ENCODE data around the gene PAGR1.
"Not testable (repeated sequence)": the region's sequence is repeated elsewhere in the genome, so short reads cannot be mapped to it uniquely, and the experiment has no call there.

The PAGR1 gene

DNA sequence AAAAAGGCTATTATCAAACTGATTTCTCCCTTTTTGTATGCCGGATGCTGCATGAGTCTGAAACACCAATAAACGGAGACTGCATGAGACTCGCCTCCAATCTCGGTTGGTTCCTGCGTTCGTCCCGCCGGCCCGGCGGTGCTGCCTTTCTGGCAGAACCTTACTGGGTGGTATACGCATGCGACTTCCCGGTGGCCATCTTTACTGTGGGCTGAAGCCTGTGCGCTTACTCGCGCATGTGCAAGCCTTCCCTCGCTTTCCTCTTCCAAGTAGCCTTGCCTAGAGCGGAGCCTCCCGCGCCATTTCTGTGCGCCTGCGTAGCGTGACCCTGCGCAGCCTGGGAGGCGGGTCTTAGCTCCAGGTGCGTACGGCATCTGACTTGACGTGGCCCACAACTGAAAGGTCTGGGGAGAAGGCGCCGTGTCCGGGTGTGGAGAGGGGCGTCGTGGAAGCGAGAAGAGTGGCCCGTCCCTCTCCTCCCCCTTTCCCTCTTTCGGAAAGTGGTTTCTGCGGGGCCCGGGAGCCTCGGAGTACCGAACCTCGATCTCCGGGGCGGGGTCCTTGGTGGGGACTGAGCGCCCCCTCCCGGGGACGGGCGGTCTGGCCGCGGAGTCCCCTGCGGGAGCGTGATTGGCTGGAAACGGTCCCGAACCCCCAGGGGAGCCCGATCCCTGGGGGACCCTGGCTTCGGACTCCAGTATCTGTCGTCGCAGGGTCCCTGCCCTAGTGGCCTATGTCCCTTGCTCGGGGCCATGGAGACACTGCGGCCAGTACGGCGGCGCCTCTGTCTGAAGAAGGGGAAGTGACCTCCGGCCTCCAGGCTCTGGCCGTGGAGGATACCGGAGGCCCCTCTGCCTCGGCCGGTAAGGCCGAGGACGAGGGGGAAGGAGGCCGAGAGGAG lies at the start of gene PAGR1:
Gene PAGR1, plus strand, starts transcription at position 360 of the 901 bp plus-strand sequence. Its CDS starts 374 bp downstream, at position 734.
- no peaks in the 10 kb centered on the region for H3K27me3 Mint-ChIP-seq
- peaks cover 53% of the 10 kb centered on the region for H3K4me1 Mint-ChIP-seq (ENCODE audit: low read depth)
- H3K27ac Mint-ChIP-seq, result peak within 1 kb of the TSS; percentile 97
- H3K9me3 Mint-ChIP-seq (ENCODE audit: low read depth), result no peaks in the 10 kb centered on the region
- peak within 1 kb of the TSS; percentile 95 for H3K4me3 Mint-ChIP-seq
- peaks cover 5% of the 10 kb centered on the region for H3K36me3 Mint-ChIP-seq

DNA sequence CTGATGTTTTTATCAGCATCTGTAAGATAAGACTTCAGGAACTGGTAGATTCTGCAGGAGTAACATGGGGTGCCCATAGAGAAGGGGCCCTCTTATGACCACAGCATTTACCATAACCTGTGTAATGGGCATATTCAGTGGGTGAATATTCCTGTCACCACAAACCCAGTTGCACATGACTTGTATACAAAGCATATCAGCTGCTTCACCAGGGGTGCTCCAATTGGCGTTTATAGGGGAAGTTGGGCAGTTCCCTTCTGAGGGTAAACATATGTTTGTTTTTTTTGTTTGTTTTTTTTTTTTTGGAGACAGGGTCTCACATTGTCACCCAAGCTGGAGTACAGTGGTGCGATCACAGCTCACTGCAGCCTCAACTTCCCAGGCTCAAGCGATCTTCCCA lies 49.4 kb upstream of the PAGR1 start:
- H3K4me3 Mint-ChIP-seq, result no peak overlapping the region
- no peaks in the 10 kb centered on the region for H3K27me3 Mint-ChIP-seq
- H3K4me1 Mint-ChIP-seq (ENCODE audit: low read depth), result peaks cover 6% of the 10 kb centered on the region
- H3K27ac Mint-ChIP-seq, result no peak overlapping the region
- no peaks in the 10 kb centered on the region for H3K9me3 Mint-ChIP-seq (ENCODE audit: low read depth)
- no peaks in the 10 kb centered on the region for H3K36me3 Mint-ChIP-seq

DNA sequence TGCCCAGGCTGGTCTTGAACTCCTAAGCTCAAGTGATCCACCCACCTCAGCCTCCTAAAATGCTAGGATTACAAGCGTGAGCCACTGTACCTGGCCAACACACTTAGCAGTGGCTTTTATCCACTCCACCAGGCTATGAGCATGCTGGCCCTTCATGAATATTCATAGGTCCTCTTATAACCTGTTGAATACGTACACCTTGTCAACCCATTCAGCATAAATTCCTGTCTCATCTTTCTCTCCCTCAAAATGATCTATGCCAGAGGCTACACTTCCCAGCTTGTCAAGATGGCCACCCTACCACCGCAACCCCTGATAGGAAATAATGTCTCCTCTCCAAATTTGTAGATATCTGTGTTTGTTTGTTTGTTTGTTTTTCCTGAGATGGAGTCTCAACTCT lies 48.9 kb upstream of the PAGR1 start:
- Mint-ChIP-seq H3K27ac (no peak overlapping the region), H3K4me1 (ENCODE audit: low read depth) (peaks cover 6% of the 10 kb centered on the region), H3K36me3 (no peaks in the 10 kb centered on the region)

DNA sequence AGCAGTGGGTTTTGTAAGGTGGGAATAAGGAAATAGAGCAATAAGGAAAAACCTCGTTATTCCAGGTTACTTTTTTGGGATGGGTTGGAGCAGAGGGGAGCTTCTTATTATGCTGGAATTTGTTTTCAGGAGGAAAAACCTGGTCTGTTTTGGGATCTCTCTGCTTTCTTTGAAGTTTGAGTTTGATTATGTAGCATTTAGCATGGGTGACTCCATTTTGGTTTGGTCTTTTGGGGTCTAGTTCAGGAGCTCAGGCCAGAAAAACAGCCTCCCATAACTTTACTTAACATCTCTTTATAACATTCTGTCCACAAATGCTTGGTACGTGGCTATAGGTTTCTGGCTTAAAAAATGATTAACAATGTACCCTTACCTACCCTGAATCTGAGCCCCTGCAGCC lies 46.4 kb upstream of the PAGR1 start:
- H3K27ac Mint-ChIP-seq, result no peak overlapping the region
- no peak overlapping the region for H3K4me3 Mint-ChIP-seq

More for the DNA sequence above, 48.9 kb upstream of the PAGR1 start:
- H3K27me3 Mint-ChIP-seq, result no peaks in the 10 kb centered on the region
- H3K9me3 Mint-ChIP-seq (ENCODE audit: low read depth), result no peaks in the 10 kb centered on the region
- H3K4me3 Mint-ChIP-seq, result no peak overlapping the region

DNA sequence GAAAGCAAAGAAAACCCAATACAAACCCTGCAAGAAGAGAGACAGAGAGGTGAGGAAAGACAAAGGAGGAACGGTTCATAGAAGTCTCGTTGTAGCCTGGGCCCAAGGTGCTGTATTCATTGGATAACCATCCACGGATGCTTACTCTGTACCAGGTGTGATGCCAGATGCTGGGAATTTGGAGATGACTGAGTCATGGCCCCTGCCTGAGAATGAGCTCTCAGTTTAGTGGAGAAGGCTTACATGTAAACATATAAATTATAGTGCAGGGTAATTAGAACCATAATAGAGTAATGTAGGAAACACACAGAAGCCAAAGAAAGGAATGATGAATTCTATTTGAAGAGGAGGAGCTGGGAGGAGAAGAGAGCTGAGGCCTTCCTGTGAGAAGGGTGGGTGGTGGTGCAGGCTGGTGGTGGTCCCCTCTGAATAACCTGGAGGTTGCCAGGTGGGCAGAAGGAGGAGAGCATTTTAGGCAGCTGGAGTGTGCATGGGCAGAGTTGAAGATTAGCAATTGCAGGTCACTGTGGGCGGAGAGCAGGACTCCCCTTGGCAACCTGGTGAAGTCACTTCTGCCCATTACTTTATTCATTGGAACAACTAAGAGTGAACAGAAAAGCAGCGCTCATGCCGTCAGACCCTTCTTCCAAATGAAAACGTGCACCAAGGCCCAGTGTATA lies 45.6 kb upstream of the PAGR1 start:
- peaks cover 10% of the 10 kb centered on the region for H3K4me1 Mint-ChIP-seq (ENCODE audit: low read depth)
- H3K4me3 Mint-ChIP-seq, result no peak overlapping the region
- no peak overlapping the region for H3K27ac Mint-ChIP-seq
- no peaks in the 10 kb centered on the region for H3K36me3 Mint-ChIP-seq
- H3K9me3 Mint-ChIP-seq (ENCODE audit: low read depth), result no peaks in the 10 kb centered on the region
- no peaks in the 10 kb centered on the region for H3K27me3 Mint-ChIP-seq

More for the DNA sequence above, 46.4 kb upstream of the PAGR1 start:
- no peaks in the 10 kb centered on the region for H3K27me3 Mint-ChIP-seq
- no peaks in the 10 kb centered on the region for H3K9me3 Mint-ChIP-seq (ENCODE audit: low read depth)
- no peaks in the 10 kb centered on the region for H3K36me3 Mint-ChIP-seq
- peaks cover 8% of the 10 kb centered on the region for H3K4me1 Mint-ChIP-seq (ENCODE audit: low read depth)

DNA sequence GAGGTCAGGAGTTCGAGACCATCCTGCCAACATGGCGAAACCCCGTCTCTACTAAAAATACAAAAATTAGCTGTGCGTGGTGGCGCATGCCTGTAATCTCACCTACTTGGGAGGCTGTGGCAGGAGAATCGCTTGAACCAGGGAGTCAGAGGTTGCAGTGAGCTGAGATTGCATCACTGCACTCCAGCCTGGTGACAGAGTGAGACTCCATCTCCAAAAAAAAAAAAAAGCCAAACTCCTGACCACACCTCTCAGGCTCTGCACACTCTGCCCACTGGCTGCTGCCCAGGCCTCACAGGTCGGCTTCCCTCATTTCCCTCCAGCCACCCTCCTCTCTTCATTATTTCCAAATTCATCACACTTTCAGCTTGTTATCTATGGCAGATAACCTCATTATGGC lies 43.6 kb upstream of the PAGR1 start:
- H3K36me3 Mint-ChIP-seq; H3K9me3 Mint-ChIP-seq (ENCODE audit: low read depth); H3K27ac Mint-ChIP-seq; H3K4me3 Mint-ChIP-seq; H3K27me3 Mint-ChIP-seq; H3K4me1 Mint-ChIP-seq (ENCODE audit: low read depth): not testable (repeated sequence)

DNA sequence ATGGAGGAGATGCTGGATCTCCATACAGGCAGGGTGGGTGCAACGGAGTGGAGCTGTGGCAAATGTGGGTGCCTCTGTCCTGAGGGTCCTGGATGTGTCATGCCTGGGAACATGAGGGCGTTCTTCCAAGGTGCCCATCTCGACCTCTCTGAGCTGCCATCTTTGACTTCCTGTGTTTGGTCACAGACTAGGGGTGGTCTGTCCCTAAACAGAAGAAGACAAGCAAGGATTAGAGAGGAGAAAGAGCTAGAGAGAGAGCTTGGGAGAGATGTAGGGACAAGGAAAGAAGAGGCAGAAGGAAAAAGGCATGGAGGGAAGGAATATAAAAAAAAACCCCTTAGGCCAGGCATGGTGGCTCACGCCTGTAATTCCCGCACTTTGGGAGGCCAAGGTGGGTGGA lies 41.2 kb upstream of the PAGR1 start:
- Mint-ChIP-seq H3K36me3 (no peaks in the 10 kb centered on the region), H3K4me1 (ENCODE audit: low read depth) (peaks cover 8% of the 10 kb centered on the region), H3K9me3 (ENCODE audit: low read depth) (no peaks in the 10 kb centered on the region), H3K27ac (no peak overlapping the region), H3K4me3 (no peak overlapping the region), H3K27me3 (no peaks in the 10 kb centered on the region)

DNA sequence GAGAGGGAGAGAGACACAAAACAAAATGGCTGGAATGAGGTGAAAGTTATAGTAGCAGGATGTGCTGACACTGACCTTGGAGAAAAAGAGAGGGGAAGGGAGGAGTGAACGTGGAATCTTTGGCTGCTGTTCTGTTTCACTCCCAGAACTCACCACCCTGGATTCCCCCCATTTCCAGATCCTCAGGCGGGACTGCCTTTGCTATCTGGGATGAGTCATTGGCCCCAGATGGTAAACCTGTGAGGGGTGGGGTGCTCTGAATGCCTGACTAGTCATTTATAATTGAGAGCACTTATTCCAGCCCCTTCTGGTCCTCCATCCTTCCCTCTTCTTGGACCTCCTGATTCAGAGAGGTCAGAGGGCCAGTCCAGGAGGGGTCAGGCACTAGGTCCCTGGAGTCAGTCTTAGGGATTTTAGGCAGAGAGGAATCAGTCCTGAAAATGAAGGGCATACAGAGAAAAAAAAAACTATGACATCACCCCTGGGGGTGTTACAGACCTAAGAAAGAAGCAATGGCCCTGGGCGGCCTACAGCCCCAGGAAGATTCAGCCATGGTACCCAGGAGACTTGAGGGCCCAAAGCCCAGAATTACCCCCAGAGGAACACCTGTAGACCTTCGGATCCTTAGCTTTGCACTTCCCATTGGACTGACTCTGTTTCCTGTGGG lies 40.1 kb upstream of the PAGR1 start:
- no peak overlapping the region for H3K4me3 Mint-ChIP-seq
- H3K9me3 Mint-ChIP-seq (ENCODE audit: low read depth), result no peaks in the 10 kb centered on the region
- H3K27me3 Mint-ChIP-seq, result no peaks in the 10 kb centered on the region
- H3K27ac Mint-ChIP-seq, result no peak overlapping the region
- H3K4me1 Mint-ChIP-seq (ENCODE audit: low read depth), result peaks cover 5% of the 10 kb centered on the region
- peaks cover under 1% of the 10 kb centered on the region for H3K36me3 Mint-ChIP-seq

DNA sequence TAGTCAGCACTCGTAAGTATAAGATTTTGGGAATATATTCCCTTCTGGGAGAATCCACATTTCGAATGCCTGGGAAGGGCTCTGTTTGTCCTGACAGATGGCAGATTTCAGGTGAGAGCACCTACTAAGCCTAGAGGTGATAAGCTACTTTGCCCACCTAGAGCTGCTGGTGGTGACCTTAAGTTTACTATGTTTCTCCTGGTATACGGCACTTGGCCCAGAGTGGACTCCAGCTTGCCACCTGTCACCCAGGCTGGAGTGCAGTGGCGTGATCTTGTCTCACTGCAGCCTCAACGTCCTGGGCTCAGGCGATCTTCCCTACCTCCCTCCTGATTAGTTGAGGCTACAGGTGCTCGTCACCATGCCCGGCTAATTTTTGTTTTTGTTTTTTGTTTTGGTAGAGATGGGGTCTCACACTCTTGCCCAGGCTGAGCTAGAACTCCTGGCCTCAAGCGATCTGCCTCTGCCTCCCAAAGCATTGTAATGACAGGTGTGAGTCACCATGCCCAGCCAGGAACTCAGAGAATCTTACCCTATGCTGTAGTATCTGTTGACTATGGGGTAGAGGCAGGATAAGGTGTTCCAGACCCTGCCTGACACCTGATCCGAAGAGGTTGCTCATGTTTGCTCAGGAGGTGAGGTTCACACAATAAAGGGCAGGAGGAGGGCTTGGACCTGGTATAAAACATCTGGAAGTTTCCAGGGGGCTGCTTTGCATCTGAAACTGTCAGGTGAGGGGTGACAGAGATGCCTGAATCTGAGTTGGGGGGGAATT lies 38.2 kb upstream of the PAGR1 start, which contains the start of gene ZG16:
Gene ZG16, plus strand, starts transcription at position 681 of the 775 bp plus-strand sequence. CDS start 1,011 bp downstream, outside the sequence.
- Mint-ChIP-seq H3K36me3 (peaks cover 4% of the 10 kb centered on the region), H3K27ac (no peak within 1 kb of the TSS), H3K9me3 (ENCODE audit: low read depth) (no peaks in the 10 kb centered on the region), H3K27me3 (no peaks in the 10 kb centered on the region), H3K4me3 (no peak within 1 kb of the TSS), H3K4me1 (ENCODE audit: low read depth) (peaks cover 6% of the 10 kb centered on the region)

DNA sequence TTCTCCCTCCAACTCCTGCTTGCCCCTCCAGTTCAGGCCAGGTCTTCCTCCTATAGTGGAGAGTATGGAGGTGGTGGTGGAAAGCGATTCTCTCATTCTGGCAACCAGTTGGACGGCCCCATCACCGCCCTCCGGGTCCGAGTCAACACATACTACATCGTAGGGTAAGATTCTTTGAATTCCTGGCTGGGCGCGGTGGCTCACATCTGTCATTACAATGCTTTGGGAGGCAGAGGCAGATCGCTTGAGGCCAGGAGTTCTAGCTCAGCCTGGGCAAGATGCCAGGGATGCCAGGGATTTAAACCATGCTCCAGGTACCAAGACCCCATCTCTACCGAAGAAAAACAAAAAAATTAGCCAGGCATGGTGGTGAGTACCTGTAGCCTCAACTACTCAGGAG lies 36.5 kb upstream of the PAGR1 start:
- peaks cover 14% of the 10 kb centered on the region for H3K4me1 Mint-ChIP-seq (ENCODE audit: low read depth)
- no peaks in the 10 kb centered on the region for H3K27me3 Mint-ChIP-seq
- no peaks in the 10 kb centered on the region for H3K9me3 Mint-ChIP-seq (ENCODE audit: low read depth)
- H3K27ac Mint-ChIP-seq, result no peak overlapping the region
- H3K36me3 Mint-ChIP-seq, result peaks cover 4% of the 10 kb centered on the region
- no peak overlapping the region for H3K4me3 Mint-ChIP-seq

DNA sequence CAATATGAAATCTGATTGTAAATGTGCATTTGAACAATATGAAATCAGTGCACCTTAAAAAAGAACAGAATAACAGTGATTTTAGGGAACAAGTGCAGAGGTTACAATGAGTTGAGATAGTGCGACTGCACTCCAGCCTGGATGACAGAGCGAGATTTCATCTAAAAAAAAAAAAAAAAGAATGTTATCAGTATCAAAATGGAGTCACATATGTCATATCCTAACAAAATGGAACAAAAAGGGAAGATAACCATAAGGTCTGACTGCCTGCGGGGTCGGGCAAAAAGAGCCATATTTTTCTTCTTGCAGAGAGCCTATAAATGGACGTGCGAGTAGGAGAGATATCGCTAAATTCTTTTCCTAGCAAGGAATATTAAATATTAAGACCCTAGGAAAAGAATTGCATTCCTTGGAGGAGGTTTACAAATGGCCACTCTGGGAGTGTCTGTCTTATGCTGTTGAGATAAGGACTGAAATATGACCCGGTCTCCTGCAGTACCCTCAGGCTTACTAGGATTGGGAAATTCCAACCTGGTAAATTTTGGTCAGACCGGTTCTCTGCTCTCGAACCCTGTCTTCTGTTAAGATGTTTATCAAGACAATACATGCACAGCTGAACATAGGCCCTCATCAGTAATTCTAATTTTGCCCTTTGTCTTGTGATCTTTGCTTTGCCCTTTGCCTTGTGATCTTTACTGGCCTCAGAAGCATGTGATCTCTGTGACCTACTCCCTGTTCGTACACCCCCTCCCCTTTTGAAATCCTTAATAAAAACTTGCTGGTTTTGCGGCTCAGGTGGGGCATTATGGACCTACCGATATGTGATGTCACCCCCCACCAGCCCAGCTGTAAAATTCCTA lies 32.6 kb upstream of the PAGR1 start:
- H3K4me1 Mint-ChIP-seq (ENCODE audit: low read depth), result peaks cover 23% of the 10 kb centered on the region
- not testable (repeated sequence) for H3K27ac Mint-ChIP-seq, H3K4me3 Mint-ChIP-seq

DNA sequence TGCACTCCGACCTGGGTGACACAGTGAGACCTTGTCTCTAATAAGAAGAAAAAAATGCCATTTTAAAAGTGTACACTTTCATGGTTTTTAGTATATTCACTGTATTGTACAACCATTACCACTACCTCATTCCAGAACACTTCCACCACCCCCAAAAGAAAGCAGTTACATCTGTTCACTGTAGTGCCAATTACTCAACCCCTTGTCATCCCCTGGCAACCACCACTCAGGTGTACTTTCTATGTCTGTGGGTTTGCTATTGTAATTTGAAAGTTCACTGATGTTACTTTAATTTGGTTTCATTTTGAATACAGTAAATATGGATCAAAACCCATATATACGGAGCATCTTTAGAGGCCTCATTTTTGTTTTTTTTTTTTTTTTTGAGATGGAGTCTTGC lies 31.8 kb upstream of the PAGR1 start:
- Mint-ChIP-seq H3K27me3 (no peaks in the 10 kb centered on the region), H3K4me3 (no peak overlapping the region), H3K36me3 (peaks cover 4% of the 10 kb centered on the region), H3K9me3 (ENCODE audit: low read depth) (no peaks in the 10 kb centered on the region), H3K27ac (no peak overlapping the region), H3K4me1 (ENCODE audit: low read depth) (peaks cover 25% of the 10 kb centered on the region)

More for the DNA sequence above, 32.6 kb upstream of the PAGR1 start:
- H3K27me3 Mint-ChIP-seq; H3K9me3 Mint-ChIP-seq (ENCODE audit: low read depth); H3K36me3 Mint-ChIP-seq: not testable (repeated sequence)

DNA sequence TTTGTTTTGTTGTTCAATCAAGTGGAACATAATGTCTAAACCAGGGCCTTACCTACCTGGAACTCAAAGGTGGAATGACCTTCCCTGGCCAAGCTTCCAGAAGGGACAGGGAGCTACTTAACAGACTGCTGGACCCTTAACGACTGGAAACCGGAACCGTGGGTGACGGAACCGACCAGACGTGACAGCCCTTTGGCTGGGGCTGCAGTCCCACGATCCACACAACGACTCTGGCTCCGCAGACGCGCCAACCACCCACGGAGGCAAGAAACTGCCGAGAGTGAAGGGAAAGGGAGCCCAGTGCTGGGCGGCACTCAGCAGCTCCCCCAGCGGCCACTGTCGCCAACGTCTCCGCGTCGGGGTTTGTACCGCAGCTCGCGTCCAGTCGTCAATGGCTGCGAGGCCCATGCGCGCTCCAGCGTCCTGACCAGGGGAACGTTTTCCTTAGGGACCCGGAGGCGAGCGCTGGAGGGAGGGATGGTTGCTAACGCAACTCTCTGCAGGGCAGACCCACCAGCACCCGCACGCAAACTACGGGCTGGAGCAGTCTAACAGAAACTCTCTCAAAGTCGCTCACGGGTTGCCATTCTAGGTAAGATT lies 31.0 kb upstream of the PAGR1 start:
- Mint-ChIP-seq H3K4me1 (ENCODE audit: low read depth) (peaks cover 28% of the 10 kb centered on the region), H3K27me3 (no peaks in the 10 kb centered on the region), H3K9me3 (ENCODE audit: low read depth) (no peaks in the 10 kb centered on the region), H3K27ac (peak overlapping the region; percentile 54), H3K36me3 (peaks cover 4% of the 10 kb centered on the region), H3K4me3 (peak overlapping the region; percentile 63)

Measured in activated naive CD8-positive, alpha-beta T cell (primary cell).